ENCODE measurements around the gene WDR49. TPM values are rescaled to one million over a fixed set of nuclear protein-coding genes. Genes with fewer than 3 reads are reported as not detected.

WDR49 gene
- total RNA-seq, 2 donors from 2014 or later = 0.93 to 1.6 TPM

DNA sequence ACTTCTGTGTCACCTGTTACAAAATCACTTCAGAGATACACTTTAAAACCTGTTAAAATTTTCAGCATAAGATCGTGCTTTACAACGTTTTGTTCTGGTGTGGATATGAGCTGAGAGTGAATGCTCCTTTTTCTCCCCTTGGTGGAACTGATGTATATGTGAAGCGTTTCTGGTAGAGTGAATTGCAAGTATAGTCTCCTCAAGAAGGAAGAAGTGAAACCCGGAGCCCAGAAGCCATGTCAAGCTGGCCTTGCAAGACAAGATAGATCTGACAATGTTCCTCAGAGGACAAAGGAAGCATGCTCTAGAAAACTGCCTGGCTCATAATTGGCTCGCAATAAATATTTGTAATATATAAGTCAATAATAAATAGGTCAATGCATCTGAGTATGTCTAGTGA, 203.5 kb downstream of the WDR49 start:
- TF ChIP-seq, protein P1, sequence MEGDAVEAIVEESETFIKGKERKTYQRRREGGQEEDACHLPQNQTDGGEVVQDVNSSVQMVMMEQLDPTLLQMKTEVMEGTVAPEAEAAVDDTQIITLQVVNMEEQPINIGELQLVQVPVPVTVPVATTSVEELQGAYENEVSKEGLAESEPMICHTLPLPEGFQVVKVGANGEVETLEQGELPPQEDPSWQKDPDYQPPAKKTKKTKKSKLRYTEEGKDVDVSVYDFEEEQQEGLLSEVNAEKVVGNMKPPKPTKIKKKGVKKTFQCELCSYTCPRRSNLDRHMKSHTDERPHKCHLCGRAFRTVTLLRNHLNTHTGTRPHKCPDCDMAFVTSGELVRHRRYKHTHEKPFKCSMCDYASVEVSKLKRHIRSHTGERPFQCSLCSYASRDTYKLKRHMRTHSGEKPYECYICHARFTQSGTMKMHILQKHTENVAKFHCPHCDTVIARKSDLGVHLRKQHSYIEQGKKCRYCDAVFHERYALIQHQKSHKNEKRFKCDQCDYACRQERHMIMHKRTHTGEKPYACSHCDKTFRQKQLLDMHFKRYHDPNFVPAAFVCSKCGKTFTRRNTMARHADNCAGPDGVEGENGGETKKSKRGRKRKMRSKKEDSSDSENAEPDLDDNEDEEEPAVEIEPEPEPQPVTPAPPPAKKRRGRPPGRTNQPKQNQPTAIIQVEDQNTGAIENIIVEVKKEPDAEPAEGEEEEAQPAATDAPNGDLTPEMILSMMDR (conservative IDR thresholded peaks at IDR 0.05) = no peak
- H3K4me1 Mint-ChIP-seq = peaks cover 21% of the 10 kb centered on the region

DNA sequence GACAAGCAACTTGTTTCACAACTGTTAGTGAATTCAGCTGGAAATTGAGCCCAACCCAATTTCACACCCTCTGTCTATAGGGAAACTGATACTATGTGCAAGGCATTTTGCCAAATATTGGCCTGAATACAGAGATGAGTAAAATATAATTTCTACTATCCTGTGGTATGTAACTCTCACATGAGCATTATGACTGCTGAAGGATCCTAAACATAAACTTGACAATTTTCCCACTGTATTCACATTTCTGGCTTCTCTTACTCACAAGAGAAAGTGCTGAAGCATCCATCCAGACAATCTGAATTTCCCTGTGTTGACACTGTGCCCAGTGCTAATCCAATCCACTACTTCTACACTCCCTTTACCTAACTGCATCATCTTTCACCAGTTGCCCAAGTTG, 208.3 kb downstream of the WDR49 start:
- Histone ChIP-seq H3K27ac (ENCODE audit: low read depth, low read length) (no peak overlapping the region), H3K9ac (ENCODE audit: extremely low read depth, low read length, poor library complexity, severe bottlenecking) (no peak overlapping the region), H3K9me3 (ENCODE audit: control insufficient read depth, low read length) (peaks cover 5% of the 10 kb centered on the region), H3K27me3 (ENCODE audit: control insufficient read depth, insufficient read depth, low read length, poor library complexity, severe bottlenecking) (no peaks in the 10 kb centered on the region), H3K36me3 (ENCODE audit: control insufficient read depth, insufficient read depth, low read length) (no peaks in the 10 kb centered on the region), H3K4me1 (ENCODE audit: control insufficient read depth, insufficient read depth, low read length) (peaks cover 2% of the 10 kb centered on the region), H3K4me3 (ENCODE audit: low read length) (no peak overlapping the region)
- Mint-ChIP-seq H3K36me3 (ENCODE audit: low read depth) (peaks cover 2% of the 10 kb centered on the region), H3K9me3 (peaks cover 5% of the 10 kb centered on the region), H3K27ac (no peak overlapping the region), H3K4me3 (no peak overlapping the region), H3K27me3 (ENCODE audit: insufficient read depth) (no peaks in the 10 kb centered on the region), H3K4me1 (peaks cover 2% of the 10 kb centered on the region)
- no peak for DNase-seq
- TF ChIP-seq, protein P1 (conservative IDR thresholded peaks at IDR 0.05) = no peak

More for the DNA sequence above, 203.5 kb downstream of the WDR49 start:
- Mint-ChIP-seq H3K36me3 (ENCODE audit: low read depth) (no peaks in the 10 kb centered on the region), H3K9me3 (no peaks in the 10 kb centered on the region), H3K27me3 (ENCODE audit: insufficient read depth) (no peaks in the 10 kb centered on the region), H3K4me3 (no peak overlapping the region), H3K27ac (no peak overlapping the region)
- H3K27me3 ChIP-seq (ENCODE audit: control insufficient read depth, insufficient read depth, low read length, poor library complexity, severe bottlenecking) = no peaks in the 10 kb centered on the region
- H3K4me3 ChIP-seq (ENCODE audit: low read length) = no peak overlapping the region
- no peaks in the 10 kb centered on the region for H3K9me3 ChIP-seq (ENCODE audit: control insufficient read depth, low read length)
- no peak overlapping the region for H3K9ac ChIP-seq (ENCODE audit: extremely low read depth, low read length, poor library complexity, severe bottlenecking)
- WGBS, 2 experiments (ENCODE audit: insufficient coverage in 1 of 2, insufficient read length in 1 of 2) = 92% methylated on average over 5 of the region's 5 CpGs; no CpG with 5 or more reads in 1 of the 2 experiments
- no peak overlapping the region for H3K27ac ChIP-seq (ENCODE audit: low read depth, low read length)
- DNase-seq = no peak
- H3K4me1 ChIP-seq (ENCODE audit: control insufficient read depth, insufficient read depth, low read length) = peaks cover 8% of the 10 kb centered on the region
- no peaks in the 10 kb centered on the region for H3K36me3 ChIP-seq (ENCODE audit: control insufficient read depth, insufficient read depth, low read length)

DNA sequence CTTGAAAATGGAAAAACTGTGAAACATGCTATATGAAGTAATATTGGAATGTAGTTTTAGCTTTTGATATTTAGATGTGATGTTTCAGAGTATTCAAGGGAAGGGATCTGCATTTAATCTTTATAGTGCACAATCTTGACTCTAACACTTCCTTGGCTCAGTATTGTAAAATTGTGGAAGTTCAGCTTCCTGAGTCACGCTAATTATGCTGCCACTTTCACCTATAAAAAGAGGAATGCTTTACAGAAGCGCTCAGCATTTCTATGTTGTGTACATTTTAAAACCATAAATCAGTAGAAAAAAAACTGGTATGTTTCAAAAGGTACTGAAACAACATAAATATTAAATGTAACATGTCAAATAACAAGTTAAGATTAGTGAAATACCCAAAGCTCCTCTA, 212.5 kb downstream of the WDR49 start:
- TF ChIP-seq, protein P1 (conservative IDR thresholded peaks at IDR 0.05) = no peak
- H3K27me3 ChIP-seq (ENCODE audit: control insufficient read depth, insufficient read depth, low read length, poor library complexity, severe bottlenecking) = no peaks in the 10 kb centered on the region
- 100% methylated on average over 1 of the region's 2 CpGs; no CpG with 5 or more reads in 1 of the 2 experiments for WGBS, 2 experiments (ENCODE audit: insufficient coverage in 1 of 2, insufficient read length in 1 of 2)
- no peak overlapping the region for H3K27ac ChIP-seq (ENCODE audit: low read depth, low read length)
- H3K4me1 ChIP-seq (ENCODE audit: control insufficient read depth, insufficient read depth, low read length) = peaks cover 8% of the 10 kb centered on the region
- Mint-ChIP-seq H3K4me3 (no peak overlapping the region), H3K27me3 (ENCODE audit: insufficient read depth) (no peaks in the 10 kb centered on the region), H3K4me1 (no peaks in the 10 kb centered on the region), H3K36me3 (ENCODE audit: low read depth) (peaks cover 7% of the 10 kb centered on the region), H3K9me3 (peaks cover 20% of the 10 kb centered on the region), H3K27ac (no peak overlapping the region)
- H3K9ac ChIP-seq (ENCODE audit: extremely low read depth, low read length, poor library complexity, severe bottlenecking) = no peak overlapping the region
- H3K9me3 ChIP-seq (ENCODE audit: control insufficient read depth, low read length) = peaks cover 23% of the 10 kb centered on the region
- H3K36me3 ChIP-seq (ENCODE audit: control insufficient read depth, insufficient read depth, low read length) = no peaks in the 10 kb centered on the region
- no peak overlapping the region for H3K4me3 ChIP-seq (ENCODE audit: low read length)
- no peak for DNase-seq

All from endodermal cell (in vitro differentiated cells).